WTC11 (cell line): Measurements from ENCODE around the gene LGR4. TPM values are rescaled to one million over a fixed set of nuclear protein-coding genes. Genes with fewer than 3 reads are reported as not detected.

ENCODE experiments used
- ATAC-seq: fragments of 200-7000 bp; cut with Tn5 transposase; 2 replicates; pipeline ENCODE4 v1.10.0; 2021; ENCODE audit warnings: mild to moderate bottlenecking, moderate library complexity
- CTCF ChIA-PET: fragments of 300-600 bp; sonication (Branson Sonifier 250); formaldehyde crosslinking; loops from one replicate; lab custom pipeline; 2021; ENCODE audit warnings: antibody characterized with exemption; lab: Charles Lee
- POLR2A ChIA-PET: fragments of 350-600 bp; sonication (Branson Sonifier 250); formaldehyde crosslinking; loops from one replicate; lab custom pipeline; 2021; ENCODE audit warnings: antibody characterized with exemption; lab: Charles Lee
- DNase-seq: peaks from one replicate; pipeline ENCODE4 v3.0.0; 2021; ENCODE audit warnings: low spot score
- H3K27ac Mint-ChIP-seq: 2 replicates; pipeline ENCODE4 v1.8.0; 2021; ENCODE audit warnings: mixed read lengths
- H3K27me3 Mint-ChIP-seq: 2 replicates; pipeline ENCODE4 v1.8.0; 2021; ENCODE audit warnings: low read depth, mild to moderate bottlenecking, moderate library complexity, mixed read lengths
- H3K36me3 Mint-ChIP-seq: 2 replicates; pipeline ENCODE4 v1.8.0; 2021; ENCODE audit warnings: mixed read lengths
- H3K4me1 Mint-ChIP-seq: 2 replicates; pipeline ENCODE4 v1.8.0; 2022; ENCODE audit warnings: mixed read lengths
- H3K4me3 Mint-ChIP-seq: 2 replicates; pipeline ENCODE4 v1.8.0; 2021; ENCODE audit warnings: mild to moderate bottlenecking, moderate library complexity, mixed read lengths
- H3K9me3 Mint-ChIP-seq: 2 replicates; pipeline ENCODE4 v1.8.0; 2021; ENCODE audit warnings: mixed read lengths
- CREM ChIP-seq: sonication (generic); formaldehyde crosslinking; IDR thresholded peaks from 2 replicates; pipeline ENCODE4 v1.8.1; 2022; ENCODE audit warnings: mild to moderate bottlenecking, missing genetic modification reagents, moderate library complexity
- FOXJ3 ChIP-seq: sonication (generic); formaldehyde crosslinking; IDR thresholded peaks from 2 replicates; pipeline ENCODE4 v1.9.0; 2021; ENCODE audit warnings: missing genetic modification reagents, mild to moderate bottlenecking, borderline replicate concordance
- JAZF1 ChIP-seq: fragments of 250-450 bp; sonication (Bioruptor Pico); IDR thresholded peaks from 2 replicates; pipeline ENCODE4 v1.9.0; 2021; ENCODE audit warnings: moderate library complexity, mild to moderate bottlenecking, inconsistent platforms
- MYBL2 ChIP-seq: sonication (generic); formaldehyde crosslinking; IDR thresholded peaks from 2 replicates; pipeline ENCODE4 v1.8.1; 2023; ENCODE audit warnings: mild to moderate bottlenecking, moderate library complexity, missing genetic modification reagents
- NFATC4 ChIP-seq: fragments of 250-450 bp; sonication (Bioruptor Pico); IDR thresholded peaks from 2 replicates; pipeline ENCODE4 v1.9.0; 2021; ENCODE audit warnings: mild to moderate bottlenecking
- NR1H2 ChIP-seq: sonication (generic); formaldehyde crosslinking; IDR thresholded peaks from 2 replicates; pipeline ENCODE4 v1.9.0; 2021; ENCODE audit warnings: mild to moderate bottlenecking, moderate library complexity, missing genetic modification reagents
- PRRX2 ChIP-seq: fragments of 250-450 bp; sonication (Bioruptor Pico); IDR thresholded peaks from 2 replicates; pipeline ENCODE4 v1.8.0; 2021; ENCODE audit warnings: mild to moderate bottlenecking
- SP1 ChIP-seq: sonication (generic); formaldehyde crosslinking; conservative IDR thresholded peaks from 2 replicates; pipeline ENCODE4 v1.8.1; 2022; ENCODE audit warnings: missing genetic modification reagents
- ZBTB21 ChIP-seq: sonication (generic); formaldehyde crosslinking; IDR thresholded peaks from 2 replicates; pipeline ENCODE4 v1.8.1; 2023; ENCODE audit warnings: mild to moderate bottlenecking, missing genetic modification reagents, borderline replicate concordance
- ZNF396 ChIP-seq: fragments of 250-450 bp; sonication (Bioruptor Pico); IDR thresholded peaks from 2 replicates; pipeline ENCODE4 v1.8.0; 2021; ENCODE audit warnings: mild to moderate bottlenecking, moderate library complexity, borderline replicate concordance
- total RNA-seq: library from RNA; stranded (reverse); gene quantifications from 3 replicates; pipeline ENCODE4 v1.2.3, GENCODE V29; 2021
- TF ChIP-seq, protein P1 (sequence below): sonication (generic); formaldehyde crosslinking; IDR thresholded peaks from 2 replicates; pipeline ENCODE4 v1.8.1; 2023; ENCODE audit warnings: mild to moderate bottlenecking, missing genetic modification reagents
- TF ChIP-seq, protein P2 (sequence below): sonication (generic); formaldehyde crosslinking; conservative IDR thresholded peaks from 2 replicates; pipeline ENCODE4 v1.8.1; 2022; ENCODE audit warnings: mild to moderate bottlenecking, missing genetic modification reagents
- TF ChIP-seq, protein P3 (sequence below): fragments of 250-450 bp; sonication (Bioruptor Pico); conservative IDR thresholded peaks from 2 replicates; pipeline ENCODE4 v1.9.0; 2021; ENCODE audit warnings: mild to moderate bottlenecking
- TF ChIP-seq, protein P4 (sequence below): sonication (generic); formaldehyde crosslinking; IDR thresholded peaks from 2 replicates; pipeline ENCODE4 v1.8.0; 2022; ENCODE audit warnings: mild to moderate bottlenecking, missing genetic modification reagents
- TF ChIP-seq, protein P5 (sequence below): sonication (generic); formaldehyde crosslinking; conservative IDR thresholded peaks from 2 replicates; pipeline ENCODE4 v1.8.1; 2023; ENCODE audit warnings: mild to moderate bottlenecking, low read depth, missing genetic modification reagents, moderate library complexity
- TF ChIP-seq, protein P6 (sequence below): fragments of 250-450 bp; sonication (Bioruptor Pico); IDR thresholded peaks from 2 replicates; pipeline ENCODE4 v1.9.0; 2021; ENCODE audit warnings: moderate library complexity, mild to moderate bottlenecking, inconsistent platforms, borderline replicate concordance
- TF ChIP-seq, protein P7 (sequence below): fragments of 250-450 bp; sonication (Bioruptor Pico); IDR thresholded peaks from 2 replicates; pipeline ENCODE4 v1.9.0; 2021; ENCODE audit warnings: mild to moderate bottlenecking
- TF ChIP-seq, protein P8 (sequence below): sonication (generic); formaldehyde crosslinking; IDR thresholded peaks from 2 replicates; pipeline ENCODE4 v1.8.1; 2022; ENCODE audit warnings: missing genetic modification reagents, borderline replicate concordance
- TF ChIP-seq, protein P9 (sequence below): sonication (generic); formaldehyde crosslinking; IDR thresholded peaks from 2 replicates; pipeline ENCODE4 v1.8.1; 2023; ENCODE audit warnings: mild to moderate bottlenecking, missing genetic modification reagents, moderate library complexity
- TF ChIP-seq, protein P10 (sequence below): sonication (generic); formaldehyde crosslinking; IDR thresholded peaks from 2 replicates; pipeline ENCODE4 v1.8.1; 2023; ENCODE audit warnings: mild to moderate bottlenecking, missing genetic modification reagents, borderline replicate concordance

The LGR4 gene
- total RNA-seq, 1 experiment from 2014 or later, result 53.8 TPM

DNA sequence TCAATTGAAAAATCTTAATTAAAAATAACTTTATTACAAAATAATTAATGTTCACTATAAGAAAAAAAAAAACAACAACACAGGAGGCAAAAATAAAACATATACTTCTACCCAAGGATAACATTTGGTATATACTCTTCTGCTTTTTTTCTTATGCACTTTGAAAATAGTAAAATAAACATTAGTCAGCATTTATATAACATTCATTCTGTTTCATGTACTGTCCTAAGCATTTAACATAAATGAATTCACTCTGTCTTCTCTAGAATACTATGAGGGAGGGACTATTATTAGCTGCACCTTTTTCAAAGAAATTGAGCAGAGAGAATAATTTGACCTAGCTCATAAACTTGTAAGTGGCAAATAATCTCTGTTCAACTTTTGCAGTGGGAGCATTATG lies 61.3 kb downstream of the LGR4 start (continued):
- TF ChIP-seq, protein P1, sequence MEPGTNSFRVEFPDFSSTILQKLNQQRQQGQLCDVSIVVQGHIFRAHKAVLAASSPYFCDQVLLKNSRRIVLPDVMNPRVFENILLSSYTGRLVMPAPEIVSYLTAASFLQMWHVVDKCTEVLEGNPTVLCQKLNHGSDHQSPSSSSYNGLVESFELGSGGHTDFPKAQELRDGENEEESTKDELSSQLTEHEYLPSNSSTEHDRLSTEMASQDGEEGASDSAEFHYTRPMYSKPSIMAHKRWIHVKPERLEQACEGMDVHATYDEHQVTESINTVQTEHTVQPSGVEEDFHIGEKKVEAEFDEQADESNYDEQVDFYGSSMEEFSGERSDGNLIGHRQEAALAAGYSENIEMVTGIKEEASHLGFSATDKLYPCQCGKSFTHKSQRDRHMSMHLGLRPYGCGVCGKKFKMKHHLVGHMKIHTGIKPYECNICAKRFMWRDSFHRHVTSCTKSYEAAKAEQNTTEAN (CRISPR knock-in tag), result no peak
- TF ChIP-seq, protein P2, sequence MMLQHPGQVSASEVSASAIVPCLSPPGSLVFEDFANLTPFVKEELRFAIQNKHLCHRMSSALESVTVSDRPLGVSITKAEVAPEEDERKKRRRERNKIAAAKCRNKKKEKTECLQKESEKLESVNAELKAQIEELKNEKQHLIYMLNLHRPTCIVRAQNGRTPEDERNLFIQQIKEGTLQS, result no peak
- TF ChIP-seq, protein P3, sequence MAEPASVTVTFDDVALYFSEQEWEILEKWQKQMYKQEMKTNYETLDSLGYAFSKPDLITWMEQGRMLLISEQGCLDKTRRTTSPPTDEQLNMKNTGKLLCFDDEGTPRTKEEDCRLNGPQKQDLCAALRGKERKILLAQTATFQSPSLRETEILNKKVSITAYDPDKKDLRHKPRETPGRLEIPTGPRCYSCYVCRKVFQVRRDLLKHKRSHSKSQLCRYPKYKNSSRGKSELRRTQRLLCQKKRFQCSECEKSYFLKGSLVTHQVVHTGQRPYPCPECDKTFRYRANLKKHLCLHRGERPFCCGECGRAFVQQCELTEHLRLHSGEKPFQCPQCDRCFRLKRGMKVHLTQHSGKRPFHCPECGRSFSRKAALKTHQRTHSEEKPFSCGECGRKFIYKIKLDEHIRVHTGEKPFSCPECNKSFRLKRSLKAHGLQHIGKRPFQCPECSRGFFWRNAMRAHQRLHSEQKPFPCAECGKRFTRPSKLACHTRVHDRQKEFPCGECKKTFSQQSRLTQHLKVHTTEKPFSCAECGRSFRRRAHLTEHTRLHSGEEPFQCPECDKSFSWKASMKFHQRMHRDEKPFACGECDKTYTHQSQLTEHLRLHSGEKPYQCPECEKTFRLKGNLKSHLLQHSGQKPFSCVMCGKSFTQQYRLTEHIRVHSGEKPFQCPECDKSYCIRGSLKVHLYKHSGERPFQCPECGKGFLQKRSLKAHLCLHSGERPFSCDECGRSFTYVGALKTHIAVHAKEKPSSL (CRISPR knock-in tag), result no peak
- no peak for TF ChIP-seq PRRX2 (CRISPR knock-in tag)
- TF ChIP-seq NFATC4 (CRISPR knock-in tag), result no peak

DNA sequence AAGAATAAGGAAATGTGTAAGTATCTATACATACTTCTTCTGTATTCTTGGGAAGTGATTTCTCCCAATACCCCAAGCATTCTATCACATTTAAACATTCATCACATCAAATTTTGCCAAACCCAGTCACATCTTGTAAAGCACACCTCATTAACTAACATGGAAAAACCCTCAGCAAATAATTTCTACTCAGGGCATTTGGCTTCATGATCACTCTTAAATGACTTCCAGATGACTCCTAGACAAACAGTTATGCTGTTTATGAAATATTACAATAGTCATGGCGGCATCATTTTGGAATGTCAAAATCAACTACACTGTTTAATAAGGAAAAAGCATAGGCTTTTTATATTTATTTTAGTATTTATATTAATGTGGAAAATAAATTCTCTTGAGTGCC lies 62.3 kb downstream of the LGR4 start:
- ChIA-PET POLR2A (no interaction called here), CTCF (no interaction called here)
- H3K4me3 Mint-ChIP-seq, result no peak overlapping the region
- ATAC-seq (no peak), DNase-seq (no peak)
- H3K9me3 Mint-ChIP-seq, result no peaks in the 10 kb centered on the region
- no peaks in the 10 kb centered on the region for H3K36me3 Mint-ChIP-seq
- no peaks in the 10 kb centered on the region for H3K27me3 Mint-ChIP-seq
- peaks cover 16% of the 10 kb centered on the region for H3K4me1 Mint-ChIP-seq
- no peak overlapping the region for H3K27ac Mint-ChIP-seq
- TF ChIP-seq ZBTB21 (CRISPR knock-in tag) (no peak), FOXJ3 (no peak), SP1 (no peak), MYBL2 (CRISPR knock-in tag) (no peak), ZNF396 (CRISPR knock-in tag) (no peak), CREM (CRISPR knock-in tag) (no peak), NR1H2 (CRISPR knock-in tag) (no peak), JAZF1 (CRISPR knock-in tag) (no peak)
- TF ChIP-seq, protein P4, sequence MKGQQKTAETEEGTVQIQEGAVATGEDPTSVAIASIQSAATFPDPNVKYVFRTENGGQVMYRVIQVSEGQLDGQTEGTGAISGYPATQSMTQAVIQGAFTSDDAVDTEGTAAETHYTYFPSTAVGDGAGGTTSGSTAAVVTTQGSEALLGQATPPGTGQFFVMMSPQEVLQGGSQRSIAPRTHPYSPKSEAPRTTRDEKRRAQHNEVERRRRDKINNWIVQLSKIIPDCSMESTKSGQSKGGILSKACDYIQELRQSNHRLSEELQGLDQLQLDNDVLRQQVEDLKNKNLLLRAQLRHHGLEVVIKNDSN (CRISPR knock-in tag), result no peak
- TF ChIP-seq, protein P5, sequence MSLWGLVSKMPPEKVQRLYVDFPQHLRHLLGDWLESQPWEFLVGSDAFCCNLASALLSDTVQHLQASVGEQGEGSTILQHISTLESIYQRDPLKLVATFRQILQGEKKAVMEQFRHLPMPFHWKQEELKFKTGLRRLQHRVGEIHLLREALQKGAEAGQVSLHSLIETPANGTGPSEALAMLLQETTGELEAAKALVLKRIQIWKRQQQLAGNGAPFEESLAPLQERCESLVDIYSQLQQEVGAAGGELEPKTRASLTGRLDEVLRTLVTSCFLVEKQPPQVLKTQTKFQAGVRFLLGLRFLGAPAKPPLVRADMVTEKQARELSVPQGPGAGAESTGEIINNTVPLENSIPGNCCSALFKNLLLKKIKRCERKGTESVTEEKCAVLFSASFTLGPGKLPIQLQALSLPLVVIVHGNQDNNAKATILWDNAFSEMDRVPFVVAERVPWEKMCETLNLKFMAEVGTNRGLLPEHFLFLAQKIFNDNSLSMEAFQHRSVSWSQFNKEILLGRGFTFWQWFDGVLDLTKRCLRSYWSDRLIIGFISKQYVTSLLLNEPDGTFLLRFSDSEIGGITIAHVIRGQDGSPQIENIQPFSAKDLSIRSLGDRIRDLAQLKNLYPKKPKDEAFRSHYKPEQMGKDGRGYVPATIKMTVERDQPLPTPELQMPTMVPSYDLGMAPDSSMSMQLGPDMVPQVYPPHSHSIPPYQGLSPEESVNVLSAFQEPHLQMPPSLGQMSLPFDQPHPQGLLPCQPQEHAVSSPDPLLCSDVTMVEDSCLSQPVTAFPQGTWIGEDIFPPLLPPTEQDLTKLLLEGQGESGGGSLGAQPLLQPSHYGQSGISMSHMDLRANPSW (CRISPR knock-in tag), result no peak
- TF ChIP-seq, protein P6, sequence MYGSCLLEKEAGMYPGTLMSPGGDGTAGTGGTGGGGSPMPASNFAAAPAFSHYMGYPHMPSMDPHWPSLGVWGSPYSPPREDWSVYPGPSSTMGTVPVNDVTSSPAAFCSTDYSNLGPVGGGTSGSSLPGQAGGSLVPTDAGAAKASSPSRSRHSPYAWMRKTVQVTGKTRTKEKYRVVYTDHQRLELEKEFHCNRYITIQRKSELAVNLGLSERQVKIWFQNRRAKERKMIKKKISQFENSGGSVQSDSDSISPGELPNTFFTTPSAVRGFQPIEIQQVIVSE (CRISPR knock-in tag), result no peak
- TF ChIP-seq, protein P7, sequence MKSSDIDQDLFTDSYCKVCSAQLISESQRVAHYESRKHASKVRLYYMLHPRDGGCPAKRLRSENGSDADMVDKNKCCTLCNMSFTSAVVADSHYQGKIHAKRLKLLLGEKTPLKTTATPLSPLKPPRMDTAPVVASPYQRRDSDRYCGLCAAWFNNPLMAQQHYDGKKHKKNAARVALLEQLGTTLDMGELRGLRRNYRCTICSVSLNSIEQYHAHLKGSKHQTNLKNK (CRISPR knock-in tag), result no peak
- TF ChIP-seq, protein P8, sequence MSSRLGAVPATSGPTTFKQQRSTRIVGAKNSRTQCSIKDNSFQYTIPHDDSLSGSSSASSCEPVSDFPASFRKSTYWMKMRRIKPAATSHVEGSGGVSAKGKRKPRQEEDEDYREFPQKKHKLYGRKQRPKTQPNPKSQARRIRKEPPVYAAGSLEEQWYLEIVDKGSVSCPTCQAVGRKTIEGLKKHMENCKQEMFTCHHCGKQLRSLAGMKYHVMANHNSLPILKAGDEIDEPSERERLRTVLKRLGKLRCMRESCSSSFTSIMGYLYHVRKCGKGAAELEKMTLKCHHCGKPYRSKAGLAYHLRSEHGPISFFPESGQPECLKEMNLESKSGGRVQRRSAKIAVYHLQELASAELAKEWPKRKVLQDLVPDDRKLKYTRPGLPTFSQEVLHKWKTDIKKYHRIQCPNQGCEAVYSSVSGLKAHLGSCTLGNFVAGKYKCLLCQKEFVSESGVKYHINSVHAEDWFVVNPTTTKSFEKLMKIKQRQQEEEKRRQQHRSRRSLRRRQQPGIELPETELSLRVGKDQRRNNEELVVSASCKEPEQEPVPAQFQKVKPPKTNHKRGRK (CRISPR knock-in tag), result no peak
- TF ChIP-seq, protein P9, sequence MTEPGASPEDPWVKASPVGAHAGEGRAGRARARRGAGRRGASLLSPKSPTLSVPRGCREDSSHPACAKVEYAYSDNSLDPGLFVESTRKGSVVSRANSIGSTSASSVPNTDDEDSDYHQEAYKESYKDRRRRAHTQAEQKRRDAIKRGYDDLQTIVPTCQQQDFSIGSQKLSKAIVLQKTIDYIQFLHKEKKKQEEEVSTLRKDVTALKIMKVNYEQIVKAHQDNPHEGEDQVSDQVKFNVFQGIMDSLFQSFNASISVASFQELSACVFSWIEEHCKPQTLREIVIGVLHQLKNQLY, result no peak
- TF ChIP-seq, protein P10, sequence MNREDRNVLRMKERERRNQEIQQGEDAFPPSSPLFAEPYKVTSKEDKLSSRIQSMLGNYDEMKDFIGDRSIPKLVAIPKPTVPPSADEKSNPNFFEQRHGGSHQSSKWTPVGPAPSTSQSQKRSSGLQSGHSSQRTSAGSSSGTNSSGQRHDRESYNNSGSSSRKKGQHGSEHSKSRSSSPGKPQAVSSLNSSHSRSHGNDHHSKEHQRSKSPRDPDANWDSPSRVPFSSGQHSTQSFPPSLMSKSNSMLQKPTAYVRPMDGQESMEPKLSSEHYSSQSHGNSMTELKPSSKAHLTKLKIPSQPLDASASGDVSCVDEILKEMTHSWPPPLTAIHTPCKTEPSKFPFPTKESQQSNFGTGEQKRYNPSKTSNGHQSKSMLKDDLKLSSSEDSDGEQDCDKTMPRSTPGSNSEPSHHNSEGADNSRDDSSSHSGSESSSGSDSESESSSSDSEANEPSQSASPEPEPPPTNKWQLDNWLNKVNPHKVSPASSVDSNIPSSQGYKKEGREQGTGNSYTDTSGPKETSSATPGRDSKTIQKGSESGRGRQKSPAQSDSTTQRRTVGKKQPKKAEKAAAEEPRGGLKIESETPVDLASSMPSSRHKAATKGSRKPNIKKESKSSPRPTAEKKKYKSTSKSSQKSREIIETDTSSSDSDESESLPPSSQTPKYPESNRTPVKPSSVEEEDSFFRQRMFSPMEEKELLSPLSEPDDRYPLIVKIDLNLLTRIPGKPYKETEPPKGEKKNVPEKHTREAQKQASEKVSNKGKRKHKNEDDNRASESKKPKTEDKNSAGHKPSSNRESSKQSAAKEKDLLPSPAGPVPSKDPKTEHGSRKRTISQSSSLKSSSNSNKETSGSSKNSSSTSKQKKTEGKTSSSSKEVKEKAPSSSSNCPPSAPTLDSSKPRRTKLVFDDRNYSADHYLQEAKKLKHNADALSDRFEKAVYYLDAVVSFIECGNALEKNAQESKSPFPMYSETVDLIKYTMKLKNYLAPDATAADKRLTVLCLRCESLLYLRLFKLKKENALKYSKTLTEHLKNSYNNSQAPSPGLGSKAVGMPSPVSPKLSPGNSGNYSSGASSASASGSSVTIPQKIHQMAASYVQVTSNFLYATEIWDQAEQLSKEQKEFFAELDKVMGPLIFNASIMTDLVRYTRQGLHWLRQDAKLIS (CRISPR knock-in tag), result no peak
